ENCODE data around the gene RCSD1.

RCSD1 gene

DNA sequence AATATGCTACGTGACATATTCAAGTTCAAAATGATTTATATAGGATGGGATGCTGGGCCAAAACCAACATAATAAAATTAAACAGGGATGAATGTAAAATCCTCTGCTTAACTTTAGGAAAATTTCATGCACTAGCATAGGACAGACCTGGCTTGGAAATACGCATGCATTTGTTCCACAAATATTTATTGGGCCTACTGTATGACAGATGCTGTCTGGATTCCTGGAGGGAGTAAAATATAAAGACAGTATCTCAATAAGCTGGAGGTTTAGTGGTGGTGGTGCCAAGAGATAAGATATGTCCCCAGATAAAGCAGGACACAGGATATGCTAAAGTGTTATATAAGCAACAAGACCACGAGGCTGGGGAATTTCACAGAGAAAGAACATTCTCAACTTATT is 15.1 kb downstream of the RCSD1 start:
- Mint-ChIP-seq H3K27me3 (no peaks in the 10 kb centered on the region), H3K9me3 (no peaks in the 10 kb centered on the region), H3K4me1 (ENCODE audit: low read depth) (peaks cover 85% of the 10 kb centered on the region), H3K27ac (peak overlapping the region; percentile 77), H3K4me3 (no peak overlapping the region), H3K36me3 (ENCODE audit: low read depth) (peaks cover 45% of the 10 kb centered on the region)

DNA sequence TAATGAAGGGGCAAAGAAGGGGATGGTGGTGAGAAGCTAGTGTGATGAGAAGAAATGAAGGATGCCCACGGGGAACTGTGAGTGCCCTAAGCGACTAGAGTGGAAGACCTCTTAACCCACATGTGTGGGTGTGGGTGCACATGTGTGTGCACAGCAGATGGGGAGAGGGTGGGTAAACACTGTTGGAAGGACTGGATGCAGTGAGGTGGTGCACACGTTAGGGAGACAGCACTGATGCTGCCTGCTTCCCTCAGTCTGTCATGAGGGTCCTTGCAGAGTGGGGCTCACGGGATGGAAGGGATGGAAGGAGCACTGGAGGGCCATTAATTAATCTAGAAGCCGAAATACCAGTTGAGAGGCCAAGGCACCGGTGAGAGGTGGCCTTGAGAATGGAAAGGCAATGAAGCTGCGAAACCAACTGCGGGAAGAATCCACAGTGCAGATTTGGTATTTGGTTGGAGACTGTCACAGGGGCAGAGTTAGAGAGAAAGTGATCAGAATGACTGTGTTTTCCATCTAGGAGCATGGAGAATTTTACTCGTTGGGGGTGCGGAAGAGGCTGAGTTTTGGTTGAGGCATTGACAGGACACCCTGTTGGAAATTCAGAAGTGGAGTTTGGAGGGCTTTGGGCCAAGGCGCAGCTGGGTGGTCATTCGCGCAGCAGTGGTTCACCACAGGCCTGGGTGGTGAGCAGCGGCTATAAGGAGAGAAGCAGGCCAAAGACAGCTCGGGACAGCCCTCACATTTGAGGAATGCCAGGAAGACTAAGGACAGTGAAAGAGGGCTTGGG is 15.8 kb downstream of the RCSD1 start:
- no peak overlapping the region for H3K4me3 Mint-ChIP-seq
- H3K36me3 Mint-ChIP-seq (ENCODE audit: low read depth) = peaks cover 39% of the 10 kb centered on the region

DNA sequence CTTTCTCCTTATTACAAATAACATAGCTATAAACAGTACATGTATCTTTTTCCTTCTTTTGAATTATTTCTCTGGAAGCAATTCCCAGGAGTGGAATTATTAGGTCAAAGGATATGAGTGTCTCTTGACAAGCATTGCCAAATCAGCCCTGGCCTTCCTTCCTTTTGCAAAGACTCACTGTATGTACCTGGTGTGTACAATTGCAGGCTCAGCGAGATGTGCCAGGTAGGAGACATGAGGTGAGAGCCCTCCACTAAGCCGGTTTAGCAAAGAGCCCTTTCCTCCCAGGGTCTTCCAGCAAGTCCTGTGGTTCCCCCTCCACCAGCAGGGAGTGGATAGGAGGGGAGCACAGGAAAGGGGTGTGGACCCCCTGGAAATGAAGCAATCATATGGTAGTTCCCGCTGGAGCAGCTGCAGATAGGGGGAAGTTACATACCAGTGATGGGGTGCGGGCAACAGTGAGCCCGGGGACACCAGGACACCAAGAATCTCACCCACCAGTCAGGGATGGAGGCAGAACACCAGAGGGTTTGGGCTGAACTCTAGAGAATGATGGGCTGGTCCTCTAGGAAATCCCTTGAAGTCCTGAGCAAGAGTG is 18.3 kb downstream of the RCSD1 start:
- H3K36me3 Mint-ChIP-seq (ENCODE audit: low read depth) = peaks cover 19% of the 10 kb centered on the region
- H3K27me3 Mint-ChIP-seq = no peaks in the 10 kb centered on the region
- H3K27ac Mint-ChIP-seq = peak overlapping the region; percentile 27
- H3K9me3 Mint-ChIP-seq = no peaks in the 10 kb centered on the region
- no peak overlapping the region for H3K4me3 Mint-ChIP-seq
- peaks cover 85% of the 10 kb centered on the region for H3K4me1 Mint-ChIP-seq (ENCODE audit: low read depth)

More for the DNA sequence above, 15.8 kb downstream of the RCSD1 start:
- Mint-ChIP-seq H3K27me3 (no peaks in the 10 kb centered on the region), H3K4me1 (ENCODE audit: low read depth) (peaks cover 85% of the 10 kb centered on the region), H3K9me3 (no peaks in the 10 kb centered on the region), H3K27ac (peak overlapping the region; percentile 77)

DNA sequence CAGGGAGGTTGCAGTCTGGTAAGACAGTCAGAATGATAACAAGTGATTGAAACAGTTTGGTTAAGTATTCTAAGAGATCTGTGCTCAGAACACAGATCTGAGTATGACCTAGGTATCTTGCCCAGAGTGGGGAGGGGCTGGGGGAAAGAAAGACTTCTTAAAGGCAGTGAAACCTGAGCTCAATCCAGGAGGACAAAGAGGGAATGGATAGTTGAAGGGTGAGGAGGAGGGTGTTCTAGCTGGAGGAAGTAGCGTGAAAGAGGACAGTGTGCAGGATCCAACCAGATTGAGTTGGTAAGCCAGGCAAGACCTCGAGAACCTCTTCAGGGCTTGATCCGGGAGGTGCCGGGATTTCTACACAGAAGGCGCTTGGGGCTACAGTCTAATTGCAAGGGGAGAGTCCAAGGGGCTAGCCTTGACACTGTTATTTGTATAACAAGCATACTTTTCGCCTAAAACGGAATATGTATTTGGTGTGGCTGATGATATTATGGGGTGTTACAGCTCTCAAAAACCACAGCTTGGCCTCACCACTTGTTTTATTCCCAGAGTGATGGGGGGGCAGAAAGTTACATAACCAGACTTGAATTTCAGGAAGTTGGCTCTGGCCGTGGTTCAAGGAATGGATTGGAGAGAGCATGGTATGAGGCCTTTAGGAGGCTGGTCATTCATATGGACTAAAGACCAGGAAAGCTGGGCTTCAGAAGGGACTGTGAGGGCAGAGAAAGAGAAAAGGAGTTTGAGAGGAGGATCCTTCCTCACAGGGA is 19.1 kb downstream of the RCSD1 start:
- H3K9me3 Mint-ChIP-seq = no peaks in the 10 kb centered on the region
- peak overlapping the region; percentile 89 for H3K27ac Mint-ChIP-seq
- H3K4me3 Mint-ChIP-seq = peak overlapping the region; percentile 14
- H3K27me3 Mint-ChIP-seq = no peaks in the 10 kb centered on the region
- H3K4me1 Mint-ChIP-seq (ENCODE audit: low read depth) = peaks cover 85% of the 10 kb centered on the region
- H3K36me3 Mint-ChIP-seq (ENCODE audit: low read depth) = peaks cover 27% of the 10 kb centered on the region

DNA sequence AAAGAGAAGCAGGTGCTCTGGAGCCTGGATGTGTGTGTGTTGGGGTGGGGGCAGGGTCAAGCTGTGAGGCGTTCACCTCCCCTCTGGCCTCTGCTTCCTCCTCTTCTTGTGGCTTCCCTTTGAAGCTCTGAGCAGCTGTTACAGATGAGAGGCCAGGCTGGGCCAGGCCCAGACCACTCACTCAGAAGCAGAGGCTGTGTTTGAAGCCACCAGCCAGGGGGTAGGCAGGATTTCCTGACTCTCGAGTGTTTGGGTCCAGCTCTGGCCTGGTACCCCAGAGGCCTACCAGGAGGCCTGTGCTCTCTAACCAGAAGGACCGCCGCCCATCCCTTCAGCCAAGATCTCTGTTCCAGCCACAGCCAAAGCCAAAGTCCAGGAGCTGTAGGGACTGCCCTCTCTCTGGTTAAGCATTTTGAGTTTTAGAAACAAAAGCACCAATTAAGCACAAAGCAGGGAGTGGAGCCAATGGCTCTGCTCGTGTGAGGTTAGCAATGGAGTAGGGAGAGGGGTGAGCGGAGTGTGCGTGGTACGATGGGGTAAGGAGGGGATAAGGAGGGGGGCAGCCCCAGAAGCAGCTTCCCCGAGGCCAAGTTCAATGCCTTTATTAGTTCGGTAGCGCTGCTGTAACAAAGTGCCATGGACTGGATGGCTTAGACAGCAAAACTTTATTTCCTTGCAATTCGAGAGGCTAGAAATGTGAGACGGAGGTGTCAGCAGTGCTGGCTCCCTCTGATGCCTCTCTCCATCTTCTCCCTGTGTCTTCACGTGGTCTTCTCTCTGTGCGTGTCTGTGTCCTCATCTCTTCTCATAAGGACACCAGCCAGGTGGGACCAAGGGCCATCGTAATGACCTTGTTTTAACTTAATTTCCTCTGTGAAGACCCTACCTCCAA is 20.5 kb downstream of the RCSD1 start:
- Mint-ChIP-seq H3K36me3 (ENCODE audit: low read depth) (peaks cover 28% of the 10 kb centered on the region), H3K27me3 (no peaks in the 10 kb centered on the region), H3K4me3 (peak overlapping the region; percentile 36), H3K27ac (peak overlapping the region; percentile 89), H3K9me3 (no peaks in the 10 kb centered on the region), H3K4me1 (ENCODE audit: low read depth) (peaks cover 84% of the 10 kb centered on the region)

DNA sequence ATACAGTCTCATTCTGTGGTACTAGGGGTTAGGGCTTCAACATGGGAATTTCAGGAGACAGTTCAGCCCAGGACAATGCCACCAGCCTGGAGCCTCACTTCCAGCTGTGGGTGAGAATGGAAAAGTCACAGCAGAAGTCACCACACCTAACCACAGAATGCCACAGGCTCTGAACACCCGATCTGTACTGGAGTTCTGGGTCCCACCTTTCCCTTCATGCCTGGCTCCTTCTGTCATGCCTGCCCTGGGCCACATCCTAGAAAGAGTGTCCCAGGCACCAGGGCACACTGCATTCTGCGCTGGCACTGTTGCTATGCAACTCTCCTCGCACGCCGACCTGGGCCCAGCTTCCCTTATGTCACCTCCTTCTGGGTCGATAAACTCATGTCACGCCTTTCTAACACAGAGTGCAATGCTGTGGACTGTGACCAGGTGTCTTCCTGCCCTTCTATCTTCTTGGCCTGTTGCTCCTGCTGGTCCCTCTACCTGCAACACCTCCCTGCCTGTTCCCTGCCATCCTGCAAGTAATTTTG is 21.2 kb downstream of the RCSD1 start:
- Mint-ChIP-seq H3K27ac (peak overlapping the region; percentile 89), H3K36me3 (ENCODE audit: low read depth) (peaks cover 24% of the 10 kb centered on the region), H3K27me3 (no peaks in the 10 kb centered on the region), H3K4me3 (peak overlapping the region; percentile 36), H3K9me3 (no peaks in the 10 kb centered on the region), H3K4me1 (ENCODE audit: low read depth) (peaks cover 80% of the 10 kb centered on the region)

DNA sequence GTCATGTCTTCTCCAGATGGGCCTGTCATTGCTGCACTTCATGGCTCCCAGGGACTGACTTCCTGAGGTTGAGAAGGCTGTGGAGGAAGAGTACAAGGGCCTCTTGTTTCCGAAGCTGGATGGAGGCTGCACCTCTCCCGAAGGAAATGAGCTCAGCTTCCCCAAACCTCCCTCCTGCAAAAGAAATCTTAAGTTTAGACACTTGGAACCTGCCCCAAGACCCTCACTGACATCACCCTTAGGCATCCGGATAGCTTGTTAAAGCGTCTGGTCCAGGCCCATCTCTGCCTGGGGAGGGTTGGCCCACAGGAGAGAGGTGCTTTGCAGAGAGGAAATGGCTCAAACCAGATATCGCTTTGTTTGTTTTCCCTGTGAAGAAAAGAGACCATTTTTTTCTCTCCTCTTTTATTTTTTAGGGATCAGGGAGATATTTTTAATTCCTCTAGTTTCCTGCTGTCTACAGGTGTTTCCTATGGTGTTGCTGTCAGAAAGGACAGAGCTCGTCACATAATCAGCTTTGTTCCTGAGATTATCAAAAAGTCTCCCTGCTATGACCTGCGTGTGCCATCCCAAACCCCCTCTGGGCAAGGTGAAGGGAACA is 25.0 kb downstream of the RCSD1 start:
- Mint-ChIP-seq H3K36me3 (ENCODE audit: low read depth) (peaks cover 23% of the 10 kb centered on the region), H3K4me1 (ENCODE audit: low read depth) (peaks cover 93% of the 10 kb centered on the region), H3K4me3 (no peak overlapping the region), H3K9me3 (no peaks in the 10 kb centered on the region), H3K27me3 (no peaks in the 10 kb centered on the region), H3K27ac (peak overlapping the region; percentile 11)

DNA sequence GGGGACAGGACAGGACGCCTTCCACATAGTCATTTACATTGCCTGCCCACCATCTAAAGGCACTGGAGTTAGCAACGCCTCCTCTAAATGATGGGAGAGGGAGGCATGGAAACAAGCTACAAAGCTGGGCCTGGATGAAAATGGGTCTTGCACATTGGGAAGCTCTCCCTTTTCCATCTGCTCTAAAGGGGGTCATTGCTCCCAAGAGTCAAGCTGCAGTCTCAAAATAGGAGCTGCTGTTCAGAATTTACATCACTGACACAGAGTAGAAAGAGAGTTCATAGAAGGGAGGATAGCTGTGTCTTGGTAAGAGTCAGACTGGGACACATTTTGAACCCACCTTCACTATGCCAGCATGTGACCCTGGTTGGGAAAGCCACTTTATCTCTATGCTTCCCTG is 26.6 kb downstream of the RCSD1 start:
- peaks cover 27% of the 10 kb centered on the region for H3K36me3 Mint-ChIP-seq (ENCODE audit: low read depth)
- no peak overlapping the region for H3K27ac Mint-ChIP-seq
- H3K4me3 Mint-ChIP-seq = no peak overlapping the region

DNA sequence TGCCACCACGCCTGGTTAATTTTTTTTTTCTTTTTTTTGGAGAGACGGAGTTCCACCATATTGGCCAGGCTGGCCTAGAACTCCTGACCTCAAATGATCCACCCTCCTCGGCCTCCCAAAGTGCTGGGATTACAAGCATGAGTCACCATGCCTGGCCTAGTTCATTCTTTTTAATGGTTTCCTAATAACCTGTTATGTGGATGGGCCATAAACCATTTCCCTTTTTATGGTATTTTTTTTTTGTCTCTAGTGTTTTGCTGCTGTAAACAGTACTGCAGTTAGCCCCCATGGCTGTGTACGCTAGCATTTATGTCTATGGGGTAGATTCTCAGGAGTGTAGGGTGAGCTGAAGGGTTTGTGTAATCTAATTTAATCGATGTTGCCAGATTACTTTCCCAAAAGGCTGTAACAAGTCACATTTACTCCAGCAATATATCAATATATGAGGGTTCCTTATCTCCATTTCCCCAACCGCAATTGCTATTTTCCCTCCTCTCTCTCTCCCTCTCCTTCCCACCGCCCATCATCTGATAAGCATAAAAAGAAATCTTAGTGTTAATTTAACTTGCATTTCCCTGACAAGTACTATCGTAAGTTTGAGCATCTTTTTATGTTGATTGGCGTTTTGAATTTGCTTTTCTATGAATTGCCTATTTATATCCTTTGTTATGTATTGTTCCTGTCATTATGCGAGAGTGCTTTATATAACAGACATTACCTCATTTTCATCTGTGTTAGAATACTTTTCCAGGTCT is 28.7 kb downstream of the RCSD1 start:
- Mint-ChIP-seq H3K4me3 (no peak overlapping the region), H3K9me3 (no peaks in the 10 kb centered on the region), H3K27ac (peak overlapping the region; percentile 6), H3K36me3 (ENCODE audit: low read depth) (peaks cover 33% of the 10 kb centered on the region), H3K27me3 (no peaks in the 10 kb centered on the region), H3K4me1 (ENCODE audit: low read depth) (peaks cover 90% of the 10 kb centered on the region)

More for the DNA sequence above, 26.6 kb downstream of the RCSD1 start:
- Mint-ChIP-seq H3K27me3 (no peaks in the 10 kb centered on the region), H3K4me1 (ENCODE audit: low read depth) (peaks cover 91% of the 10 kb centered on the region), H3K9me3 (no peaks in the 10 kb centered on the region)

DNA sequence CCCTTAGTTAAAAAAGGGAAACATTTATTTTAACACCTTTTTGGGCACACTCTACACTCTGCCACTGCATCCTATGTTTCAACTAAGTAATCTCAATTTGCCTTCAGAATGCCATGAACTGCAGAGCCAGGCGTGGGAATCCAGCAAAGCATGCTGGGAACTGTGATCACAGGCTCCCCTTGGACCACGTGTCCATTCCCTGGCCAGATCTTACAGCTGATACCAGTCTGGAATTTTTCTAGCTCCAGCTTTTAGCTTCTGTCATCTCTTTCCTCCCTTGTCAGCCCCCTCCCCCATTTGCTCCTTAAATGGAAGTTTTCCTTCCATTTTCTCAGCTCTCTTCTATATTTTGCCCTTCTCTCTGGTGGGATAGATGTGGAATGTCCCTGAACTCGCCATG is 29.4 kb downstream of the RCSD1 start:
- H3K27ac Mint-ChIP-seq = peak overlapping the region; percentile 87
- no peak overlapping the region for H3K4me3 Mint-ChIP-seq
- peaks cover 88% of the 10 kb centered on the region for H3K4me1 Mint-ChIP-seq (ENCODE audit: low read depth)
- peaks cover 31% of the 10 kb centered on the region for H3K36me3 Mint-ChIP-seq (ENCODE audit: low read depth)
- H3K9me3 Mint-ChIP-seq = no peaks in the 10 kb centered on the region
- no peaks in the 10 kb centered on the region for H3K27me3 Mint-ChIP-seq

DNA sequence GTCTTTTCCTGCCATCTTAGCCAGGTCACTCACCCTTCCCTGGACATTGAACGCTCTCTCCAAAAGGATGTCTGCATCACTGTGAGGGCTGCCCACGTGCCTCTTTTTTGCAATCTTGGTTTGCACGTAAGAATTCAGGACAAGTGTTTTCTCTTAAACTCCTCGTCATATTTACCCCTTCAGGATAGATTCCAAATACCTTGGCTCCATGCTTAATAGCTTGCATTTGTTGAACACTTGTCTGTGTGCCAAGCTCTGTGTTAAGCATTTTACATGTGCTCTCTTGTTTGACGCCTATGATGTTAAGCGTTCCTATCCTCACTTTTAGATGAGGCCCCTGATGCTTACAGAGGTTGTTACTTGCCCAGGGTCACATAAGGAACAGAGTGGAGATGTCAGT is 29.8 kb downstream of the RCSD1 start:
- H3K27ac Mint-ChIP-seq = peak overlapping the region; percentile 87
- no peaks in the 10 kb centered on the region for H3K27me3 Mint-ChIP-seq
- H3K4me1 Mint-ChIP-seq (ENCODE audit: low read depth) = peaks cover 88% of the 10 kb centered on the region
- no peak overlapping the region for H3K4me3 Mint-ChIP-seq
- no peaks in the 10 kb centered on the region for H3K9me3 Mint-ChIP-seq
- H3K36me3 Mint-ChIP-seq (ENCODE audit: low read depth) = peaks cover 33% of the 10 kb centered on the region

DNA sequence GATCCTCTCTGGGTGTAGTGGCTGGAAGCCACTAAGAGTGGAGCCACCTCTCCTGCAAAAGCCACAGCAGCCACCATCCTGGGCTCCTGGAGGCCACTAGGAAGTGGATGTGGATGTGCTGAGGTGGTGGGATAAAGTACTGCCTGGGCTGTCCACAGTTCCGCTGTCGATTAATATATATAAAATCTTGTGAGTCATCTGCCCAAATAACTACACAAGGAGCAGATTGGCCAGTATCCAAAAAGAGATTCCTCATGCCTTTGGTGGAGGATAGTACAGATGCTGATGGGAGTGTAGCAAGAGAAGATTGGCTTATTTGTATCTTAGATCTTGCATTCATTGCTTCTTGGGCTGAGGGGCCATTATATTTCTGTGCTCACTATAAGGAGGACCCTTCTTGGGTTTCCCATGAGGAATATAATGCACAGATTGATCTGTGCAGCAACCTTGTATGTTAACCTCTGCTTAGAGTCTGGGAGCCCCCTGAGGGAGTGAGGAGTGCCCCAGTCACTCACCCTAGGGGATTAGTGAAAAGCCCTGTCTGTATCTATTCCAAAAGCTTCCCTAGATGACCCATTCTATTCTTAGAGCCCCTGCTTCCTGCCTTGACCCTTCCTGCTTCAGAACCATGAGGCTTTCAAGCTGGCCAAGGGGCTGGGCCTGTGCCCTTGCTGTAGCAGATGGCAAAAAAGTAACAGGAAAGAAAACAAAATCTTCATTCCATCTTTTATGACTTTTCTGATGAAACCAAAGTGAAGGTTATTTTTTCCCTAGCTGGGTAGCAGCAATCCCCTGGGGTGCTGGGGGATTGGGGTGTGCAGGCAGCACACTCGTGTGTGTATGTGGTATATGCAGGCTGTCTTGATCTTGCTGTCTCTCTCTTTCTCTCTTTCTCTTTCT is 31.7 kb downstream of the RCSD1 start:
- H3K27ac Mint-ChIP-seq = peak overlapping the region; percentile 71
- H3K4me3 Mint-ChIP-seq = no peak overlapping the region
- H3K27me3 Mint-ChIP-seq = no peaks in the 10 kb centered on the region
- peaks cover 91% of the 10 kb centered on the region for H3K4me1 Mint-ChIP-seq (ENCODE audit: low read depth)
- H3K9me3 Mint-ChIP-seq = no peaks in the 10 kb centered on the region
- peaks cover 36% of the 10 kb centered on the region for H3K36me3 Mint-ChIP-seq (ENCODE audit: low read depth)
